RWPE1 (cell line): ENCODE measurements around the gene SLC9C1.

Experiments
- CTCF ChIA-PET: fragments of 350-600 bp; sonication (Branson Sonifier 250); formaldehyde crosslinking; extraction: SDS; loops from one replicate; lab custom pipeline; 2021; lab: Yijun Ruan, JAX
- POLR2A ChIA-PET: fragments of 400-600 bp; formaldehyde crosslinking; extraction: SDS; loops from one replicate; lab custom pipeline; 2020; ENCODE audit warnings: antibody characterized with exemption; ENCODE audit not compliant: low non-redundant PET; lab: Yijun Ruan, JAX
- DNase-seq: peaks from one replicate; pipeline ENCODE4 v3.0.0; 2012; ENCODE audit warnings: low spot score
- H3K27ac ChIP-seq: fragments of 450-650 bp; 2 replicates; pipeline ENCODE4 v1.5.1; 2017
- TF ChIP-seq, protein P1 (sequence below): fragments of 450-650 bp; conservative IDR thresholded peaks from 2 replicates; pipeline ENCODE4 v1.5.1; 2017; ENCODE audit warnings: low read depth, mild to moderate bottlenecking

The SLC9C1 gene

GRCh38 chr3:112121577-112122547, 172.2 kb downstream of the SLC9C1 start:
- ChIA-PET POLR2A (no interaction called here), CTCF (no interaction called here)
- DNase-seq = no peak
- no peak overlapping the region for H3K27ac ChIP-seq
- TF ChIP-seq, protein P1, sequence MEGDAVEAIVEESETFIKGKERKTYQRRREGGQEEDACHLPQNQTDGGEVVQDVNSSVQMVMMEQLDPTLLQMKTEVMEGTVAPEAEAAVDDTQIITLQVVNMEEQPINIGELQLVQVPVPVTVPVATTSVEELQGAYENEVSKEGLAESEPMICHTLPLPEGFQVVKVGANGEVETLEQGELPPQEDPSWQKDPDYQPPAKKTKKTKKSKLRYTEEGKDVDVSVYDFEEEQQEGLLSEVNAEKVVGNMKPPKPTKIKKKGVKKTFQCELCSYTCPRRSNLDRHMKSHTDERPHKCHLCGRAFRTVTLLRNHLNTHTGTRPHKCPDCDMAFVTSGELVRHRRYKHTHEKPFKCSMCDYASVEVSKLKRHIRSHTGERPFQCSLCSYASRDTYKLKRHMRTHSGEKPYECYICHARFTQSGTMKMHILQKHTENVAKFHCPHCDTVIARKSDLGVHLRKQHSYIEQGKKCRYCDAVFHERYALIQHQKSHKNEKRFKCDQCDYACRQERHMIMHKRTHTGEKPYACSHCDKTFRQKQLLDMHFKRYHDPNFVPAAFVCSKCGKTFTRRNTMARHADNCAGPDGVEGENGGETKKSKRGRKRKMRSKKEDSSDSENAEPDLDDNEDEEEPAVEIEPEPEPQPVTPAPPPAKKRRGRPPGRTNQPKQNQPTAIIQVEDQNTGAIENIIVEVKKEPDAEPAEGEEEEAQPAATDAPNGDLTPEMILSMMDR = no peak

GRCh38 chr3:112119962-112120836, 173.8 kb downstream of the SLC9C1 start:
- no peak for DNase-seq
- ChIA-PET POLR2A (no interaction called here), CTCF (no interaction called here)
- TF ChIP-seq, protein P1 = no peak
- H3K27ac ChIP-seq = no peak overlapping the region

DNA sequence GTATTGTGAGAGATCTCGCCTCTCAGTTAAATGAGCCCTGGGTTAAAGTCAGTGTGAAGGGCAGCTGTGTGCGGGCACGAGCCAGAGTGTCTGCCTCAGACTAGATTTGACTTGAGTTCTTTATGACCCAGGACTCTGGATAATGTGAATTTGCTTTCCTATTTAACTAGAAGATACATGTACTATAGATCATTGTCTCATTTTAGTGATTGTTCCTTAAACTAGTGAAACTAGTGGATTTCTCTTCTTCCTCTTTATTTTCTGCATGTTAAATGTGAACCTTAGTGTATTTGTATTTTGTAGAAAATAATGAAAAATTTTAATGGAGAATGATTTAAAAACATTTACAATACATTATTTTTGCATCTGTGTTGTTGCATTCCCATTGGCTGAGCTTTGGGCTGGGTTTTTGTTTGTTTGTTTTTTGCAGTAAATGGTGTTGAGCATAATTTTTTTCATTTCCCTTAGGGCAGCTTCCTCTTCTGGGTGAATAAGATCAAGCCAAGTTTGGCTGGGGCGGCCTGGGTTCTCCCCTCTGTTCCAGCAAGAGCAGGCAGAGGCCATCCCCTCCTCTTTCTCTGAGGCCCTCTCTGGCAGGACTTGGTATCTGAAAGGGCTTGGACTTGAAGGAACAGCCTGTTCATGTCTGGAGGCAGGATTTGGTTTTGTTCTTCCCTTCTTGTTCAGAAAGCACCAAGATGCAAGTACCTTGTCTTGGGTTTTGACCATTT, 176.0 kb downstream of the SLC9C1 start:
- CTCF ChIA-PET = interaction anchor here (1.0 kb wide), 1 partner anchor 129 kb away, joined by 3 read pairs; no protein-coding TSS in a partner anchor
- POLR2A ChIA-PET = no interaction called here
- H3K27ac ChIP-seq = no peak overlapping the region
- TF ChIP-seq, protein P1 = no peak
- no peak for DNase-seq

DNA sequence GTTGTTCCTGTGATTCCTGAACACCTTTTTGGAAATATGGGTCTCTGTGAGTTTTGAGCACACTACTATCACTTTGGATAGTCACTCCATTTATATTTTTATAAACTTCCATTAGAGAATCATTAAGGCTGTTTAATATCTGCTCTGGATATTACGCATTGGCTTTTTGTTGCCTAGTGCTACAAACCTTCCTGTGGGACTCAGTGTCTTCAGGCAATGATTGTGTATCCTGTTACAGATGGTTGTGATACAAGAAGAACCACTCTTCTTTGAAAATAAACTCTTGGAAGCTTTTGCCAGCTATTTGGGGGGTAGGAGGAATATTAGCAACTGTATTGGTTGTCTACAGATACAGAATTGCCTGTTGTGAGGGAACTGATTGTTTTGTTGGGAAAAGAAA, 176.6 kb downstream of the SLC9C1 start:
- no peak overlapping the region for H3K27ac ChIP-seq
- CTCF ChIA-PET = interaction anchor here (1.0 kb wide), 1 partner anchor 128 kb away, joined by 3 read pairs; no protein-coding TSS in a partner anchor
- DNase-seq = no peak
- TF ChIP-seq, protein P1 = no peak
- POLR2A ChIA-PET = no interaction called here

DNA sequence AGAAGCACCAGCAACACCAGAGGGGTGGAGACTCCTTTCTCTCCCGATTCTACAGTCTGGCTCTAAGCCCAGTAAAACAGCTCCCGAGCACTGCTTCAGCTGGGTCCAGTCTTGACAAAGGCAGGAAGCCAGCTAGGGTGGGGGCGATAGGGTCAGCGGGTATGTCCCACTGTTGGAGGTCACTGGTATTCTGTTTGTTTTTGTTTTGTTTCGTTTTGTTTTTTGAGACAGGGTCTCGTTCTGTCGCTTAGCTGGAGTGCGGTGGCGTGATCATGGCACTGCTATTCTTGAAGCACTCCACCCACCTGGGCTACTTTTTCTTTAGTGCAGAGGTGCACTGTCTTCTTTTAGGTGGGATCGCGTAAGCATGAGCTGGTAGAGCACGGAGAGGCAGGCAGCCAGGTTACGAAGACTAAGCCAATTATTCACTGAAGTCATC, 177.2 kb downstream of the SLC9C1 start:
- TF ChIP-seq, protein P1 = no peak

More for the DNA sequence above, 177.2 kb downstream of the SLC9C1 start:
- DNase-seq = no peak
- CTCF ChIA-PET = no interaction called here
- POLR2A ChIA-PET = no interaction called here
- H3K27ac ChIP-seq = no peak overlapping the region
